ENCODE results near the gene SYNRG.
"Not testable (repeated sequence)": the region's sequence is repeated elsewhere in the genome, so short reads cannot be mapped to it uniquely, and the experiment has no call there.

Gene SYNRG

DNA sequence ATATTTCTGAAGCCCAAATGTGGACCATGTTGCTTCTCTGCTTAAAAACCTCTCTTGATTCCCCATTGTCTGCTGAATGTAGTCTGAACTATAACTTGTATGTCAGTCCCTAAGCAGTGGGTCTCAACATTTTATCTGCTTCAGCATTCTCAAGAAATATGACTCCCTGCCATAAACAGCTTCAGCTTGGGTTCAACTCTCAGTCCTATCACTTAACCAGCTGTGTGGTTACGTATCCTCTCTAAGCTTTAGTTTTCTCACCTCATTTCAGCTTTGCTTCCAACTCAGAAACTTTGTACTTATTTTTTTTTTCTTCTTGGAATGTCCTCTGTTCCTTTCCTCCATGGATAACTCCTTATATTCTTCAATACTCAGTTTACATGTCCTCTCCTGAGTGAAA is 38.6 kb upstream of the SYNRG start:
- TF ChIP-seq, protein P1, sequence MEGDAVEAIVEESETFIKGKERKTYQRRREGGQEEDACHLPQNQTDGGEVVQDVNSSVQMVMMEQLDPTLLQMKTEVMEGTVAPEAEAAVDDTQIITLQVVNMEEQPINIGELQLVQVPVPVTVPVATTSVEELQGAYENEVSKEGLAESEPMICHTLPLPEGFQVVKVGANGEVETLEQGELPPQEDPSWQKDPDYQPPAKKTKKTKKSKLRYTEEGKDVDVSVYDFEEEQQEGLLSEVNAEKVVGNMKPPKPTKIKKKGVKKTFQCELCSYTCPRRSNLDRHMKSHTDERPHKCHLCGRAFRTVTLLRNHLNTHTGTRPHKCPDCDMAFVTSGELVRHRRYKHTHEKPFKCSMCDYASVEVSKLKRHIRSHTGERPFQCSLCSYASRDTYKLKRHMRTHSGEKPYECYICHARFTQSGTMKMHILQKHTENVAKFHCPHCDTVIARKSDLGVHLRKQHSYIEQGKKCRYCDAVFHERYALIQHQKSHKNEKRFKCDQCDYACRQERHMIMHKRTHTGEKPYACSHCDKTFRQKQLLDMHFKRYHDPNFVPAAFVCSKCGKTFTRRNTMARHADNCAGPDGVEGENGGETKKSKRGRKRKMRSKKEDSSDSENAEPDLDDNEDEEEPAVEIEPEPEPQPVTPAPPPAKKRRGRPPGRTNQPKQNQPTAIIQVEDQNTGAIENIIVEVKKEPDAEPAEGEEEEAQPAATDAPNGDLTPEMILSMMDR (conservative IDR thresholded peaks at IDR 0.05; ENCODE audit: low read length) = no peak
- H3K4me3 ChIP-seq (ENCODE audit: low read length) = no peak overlapping the region
- no peak for DNase-seq (ENCODE audit: low read depth)

DNA sequence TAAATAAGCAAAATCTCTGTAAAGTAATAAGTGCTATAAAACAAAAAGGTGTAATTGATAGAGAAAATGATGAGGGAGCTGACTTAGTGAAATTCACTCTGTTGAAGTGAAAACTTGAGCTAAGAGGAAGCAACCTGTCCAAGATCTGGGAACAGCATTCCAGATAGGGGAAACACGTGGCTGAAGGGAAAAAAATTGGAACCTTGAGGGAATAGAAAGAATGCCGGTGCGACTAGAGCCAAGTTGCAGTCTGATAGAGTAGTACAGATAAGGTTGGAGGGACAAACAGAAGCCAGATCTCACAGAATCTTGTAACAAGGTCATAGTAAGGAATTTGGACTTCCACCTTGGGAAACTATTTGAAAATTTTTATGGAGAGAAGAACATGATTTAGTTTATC is 34.7 kb upstream of the SYNRG start:
- peak overlapping the region; percentile 90 for H3K4me3 ChIP-seq (ENCODE audit: low read length)
- TF ChIP-seq, protein P1 (conservative IDR thresholded peaks at IDR 0.05; ENCODE audit: low read length) = no peak
- DNase-seq (ENCODE audit: low read depth) = peak; percentile 1

DNA sequence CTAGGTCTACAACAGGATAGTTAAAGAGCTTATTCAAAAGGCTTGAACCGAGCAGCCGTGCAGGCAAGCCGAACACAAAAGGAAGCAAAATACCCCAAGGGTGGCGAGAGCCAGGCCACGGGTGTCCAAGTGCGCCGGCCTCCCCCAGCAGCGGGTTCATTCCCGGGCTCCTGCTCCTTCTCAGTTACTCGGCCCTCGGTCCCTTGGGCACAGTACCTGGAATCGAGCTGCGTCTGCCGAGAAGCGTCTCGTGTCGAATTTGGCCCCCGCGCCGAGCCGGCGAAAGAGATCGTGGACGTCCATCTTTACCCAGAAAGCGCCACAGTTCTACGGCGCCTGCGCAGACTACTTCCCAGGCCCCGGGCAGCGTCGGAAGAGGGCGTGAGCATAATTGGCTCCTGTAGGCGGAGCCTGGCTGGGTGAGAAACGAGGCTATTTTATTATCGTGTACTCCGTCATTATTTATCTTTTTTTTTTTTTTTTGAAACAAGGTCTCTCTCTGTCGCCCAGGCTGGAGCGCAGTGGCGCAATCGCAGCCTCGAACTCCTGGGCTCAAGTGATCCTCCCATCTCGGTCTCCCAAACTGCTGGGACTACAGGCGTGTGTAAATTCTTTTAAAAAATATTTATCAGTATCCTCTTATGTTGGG is 34.0 kb upstream of the SYNRG start, which contains the start of gene DDX52:
TSS of gene DDX52 (minus strand) at position 329 of the 649 bp plus-strand sequence. CDS start at position 303, 26 bp downstream.
- TF ChIP-seq, protein P1 (conservative IDR thresholded peaks at IDR 0.05; ENCODE audit: low read length) = 0 out of 2 replicates have a peak, but pooled peaks have one; percentile 8
- DNase-seq (ENCODE audit: low read depth) = peak; percentile 90
- H3K4me3 ChIP-seq (ENCODE audit: low read length) = peak within 1 kb of the TSS; percentile 90

DNA sequence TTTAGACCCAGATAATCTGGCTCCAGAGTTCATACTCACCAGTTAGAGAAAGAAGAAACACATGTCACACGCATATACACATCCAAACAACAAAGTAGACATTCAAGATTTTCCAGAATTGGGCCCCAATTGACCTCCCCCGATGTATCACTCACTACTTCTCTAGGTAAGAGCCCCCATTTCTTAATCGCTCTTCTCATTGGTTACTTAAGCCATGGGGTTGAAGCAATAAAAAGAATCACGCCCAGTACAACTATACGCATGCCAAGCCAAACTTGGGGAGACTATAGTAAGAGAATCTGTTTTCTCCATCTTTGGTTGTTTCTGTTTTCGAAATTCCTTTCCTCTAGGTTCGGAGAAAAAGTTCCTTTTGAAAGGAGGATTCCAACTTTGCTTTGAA is 33.5 kb upstream of the SYNRG start:
- TF ChIP-seq, protein P1 (conservative IDR thresholded peaks at IDR 0.05; ENCODE audit: low read length) = no peak
- DNase-seq (ENCODE audit: low read depth) = peak; percentile 40
- peak overlapping the region; percentile 90 for H3K4me3 ChIP-seq (ENCODE audit: low read length)

DNA sequence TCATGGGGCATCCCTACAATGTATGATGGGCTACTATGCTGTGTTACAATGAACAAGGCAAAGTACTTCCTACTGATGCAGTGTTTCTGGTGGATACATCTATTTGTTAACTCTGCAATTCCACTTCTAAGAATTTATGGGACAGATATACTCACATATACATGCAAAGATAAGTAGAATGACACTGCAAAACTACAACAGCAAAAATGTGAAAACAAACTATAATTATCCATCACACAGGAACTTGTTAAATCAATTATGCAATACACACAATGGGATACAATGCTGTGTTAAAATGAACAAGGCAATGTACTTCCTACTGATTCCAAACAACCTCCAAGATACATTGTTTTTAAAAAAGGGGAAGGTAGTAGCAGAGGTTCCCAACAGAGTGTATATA is 30.8 kb upstream of the SYNRG start:
- TF ChIP-seq, protein P1 (conservative IDR thresholded peaks at IDR 0.05; ENCODE audit: low read length) = no peak
- no peak overlapping the region for H3K4me3 ChIP-seq (ENCODE audit: low read length)
- no peak for DNase-seq (ENCODE audit: low read depth)

DNA sequence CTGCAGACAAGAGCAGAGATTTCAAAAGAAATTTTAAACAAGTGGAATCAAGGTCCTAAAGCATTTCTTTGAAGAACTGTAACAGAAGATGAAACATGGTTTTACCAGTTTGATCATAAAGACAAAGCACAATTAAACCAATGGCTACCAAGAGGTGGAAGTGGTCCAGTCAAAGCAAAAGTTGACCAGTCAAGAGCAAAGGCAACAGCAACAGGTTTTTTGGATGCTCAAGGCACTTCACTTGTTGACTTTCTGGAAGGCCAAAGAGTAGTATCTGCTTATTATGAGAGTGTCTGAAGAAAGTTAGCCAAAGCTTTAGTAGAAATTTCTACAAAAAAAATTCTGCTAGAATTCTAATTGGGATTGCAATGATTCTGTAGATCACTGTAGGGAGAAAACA is 28.7 kb upstream of the SYNRG start:
- H3K4me3 ChIP-seq (ENCODE audit: low read length) = no peak overlapping the region
- TF ChIP-seq, protein P1 (conservative IDR thresholded peaks at IDR 0.05; ENCODE audit: low read length) = no peak
- DNase-seq (ENCODE audit: low read depth) = no peak

- not testable (repeated sequence) for DNase-seq (ENCODE audit: low read depth); H3K4me3 ChIP-seq (ENCODE audit: low read length)
Measured at GRCh38 chr17:37616430-37616829, 7.2 kb upstream of the SYNRG start.

Measured in AG10803 (cell line).